ENCODE data around the gene DNM2.
"Not testable (repeated sequence)": the region's sequence is repeated elsewhere in the genome, so short reads cannot be mapped to it uniquely, and the experiment has no call there.

DNA sequence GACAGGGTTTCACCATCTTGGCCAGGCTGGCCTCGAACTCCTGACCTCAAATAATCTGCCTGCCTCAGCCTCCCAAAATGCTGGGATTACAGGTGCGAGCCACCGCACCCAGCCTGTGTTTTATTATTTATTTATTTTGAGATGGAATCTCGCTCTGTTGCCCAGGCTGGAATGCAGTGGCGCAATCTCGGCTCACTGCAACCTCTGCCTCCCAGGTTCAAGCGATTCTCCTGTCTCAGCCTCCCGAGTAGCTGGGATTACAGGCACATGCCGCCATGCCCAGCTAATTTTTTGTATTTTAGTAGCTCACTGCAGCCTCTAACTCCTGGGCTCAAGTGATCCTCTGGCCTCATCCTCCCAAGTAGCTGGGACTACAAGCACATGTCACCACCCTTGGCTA lies 159.7 kb downstream of the DNM2 start:
- not testable (repeated sequence) for TF ChIP-seq ZNF597 (CRISPR knock-in tag; IDR thresholded peaks at IDR 0.05)
- TF ChIP-seq, protein P1, sequence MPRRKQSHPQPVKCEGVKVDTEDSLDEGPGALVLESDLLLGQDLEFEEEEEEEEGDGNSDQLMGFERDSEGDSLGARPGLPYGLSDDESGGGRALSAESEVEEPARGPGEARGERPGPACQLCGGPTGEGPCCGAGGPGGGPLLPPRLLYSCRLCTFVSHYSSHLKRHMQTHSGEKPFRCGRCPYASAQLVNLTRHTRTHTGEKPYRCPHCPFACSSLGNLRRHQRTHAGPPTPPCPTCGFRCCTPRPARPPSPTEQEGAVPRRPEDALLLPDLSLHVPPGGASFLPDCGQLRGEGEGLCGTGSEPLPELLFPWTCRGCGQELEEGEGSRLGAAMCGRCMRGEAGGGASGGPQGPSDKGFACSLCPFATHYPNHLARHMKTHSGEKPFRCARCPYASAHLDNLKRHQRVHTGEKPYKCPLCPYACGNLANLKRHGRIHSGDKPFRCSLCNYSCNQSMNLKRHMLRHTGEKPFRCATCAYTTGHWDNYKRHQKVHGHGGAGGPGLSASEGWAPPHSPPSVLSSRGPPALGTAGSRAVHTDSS (CRISPR knock-in tag; conservative IDR thresholded peaks at IDR 0.05), result not testable (repeated sequence)

All from HepG2 (cell line).